Cortex of kidney (tissue), 1 donor: Measurements from ENCODE around the gene HOXC6.
"Not testable (repeated sequence)": the region's sequence is repeated elsewhere in the genome, so short reads cannot be mapped to it uniquely, and the experiment has no call there.

Experiments
- DNase-seq: peaks from one replicate; lab custom pipeline; 2025; lab: John Stamatoyannopoulos, UW

The HOXC6 gene

GRCh38 chr12:54058128-54058768 lies 30.0 kb downstream of the HOXC6 start:
- DNase-seq: no peak

- no peak for DNase-seq
Observed at GRCh38 chr12:54059668-54060067, 31.4 kb downstream of the HOXC6 start.

- no peak for DNase-seq
Observed at GRCh38 chr12:54060174-54060974, 32.1 kb downstream of the HOXC6 start.

GRCh38 chr12:54060975-54061778 lies 32.9 kb downstream of the HOXC6 start:
- DNase-seq: no peak

GRCh38 chr12:54065677-54066076 lies 37.4 kb downstream of the HOXC6 start:
- DNase-seq: no peak

GRCh38 chr12:54066408-54066807 lies 38.2 kb downstream of the HOXC6 start:
- no peak for DNase-seq

- DNase-seq: no peak
Observed at GRCh38 chr12:54068418-54069070, 40.3 kb downstream of the HOXC6 start.

GRCh38 chr12:54071942-54072341 lies 43.7 kb downstream of the HOXC6 start:
- no peak for DNase-seq

GRCh38 chr12:54074308-54074707 lies 46.1 kb downstream of the HOXC6 start:
- no peak for DNase-seq

- DNase-seq: no peak
Observed at GRCh38 chr12:54075409-54075808, 47.2 kb downstream of the HOXC6 start.

- DNase-seq: no peak
Observed at GRCh38 chr12:54075974-54076373, 47.7 kb downstream of the HOXC6 start.

GRCh38 chr12:54077843-54078242 lies 49.6 kb downstream of the HOXC6 start:
- DNase-seq: not testable (repeated sequence)

- not testable (repeated sequence) for DNase-seq
Observed at GRCh38 chr12:54079115-54079514, 50.9 kb downstream of the HOXC6 start.
